ENCODE measurements around the gene ANKS1B. TPM values are rescaled to one million over a fixed set of nuclear protein-coding genes. Genes with fewer than 3 reads are reported as not detected.

ANKS1B gene
- total RNA-seq, 1 experiment from 2014 or later = 9.7 TPM

GRCh38 chr12:99552022-99552421 is 432.7 kb downstream of the ANKS1B start:
- intact Hi-C loops (cut with micrococcal nuclease; ENCODE audit: unreplicated experiment) = no loop called here
- Histone ChIP-seq H3K36me3 (ENCODE audit: control insufficient read depth, insufficient read depth, low read length) (no peaks in the 10 kb centered on the region), H3K9me3 (ENCODE audit: control insufficient read depth, insufficient read depth, low read depth, low read length) (no peaks in the 10 kb centered on the region), H3K4me3 (ENCODE audit: low read depth in 2 of 2, low read length in 2 of 2) (no peak overlapping the region), H3K27ac (ENCODE audit: low read length) (no peak overlapping the region), H3K27me3 (ENCODE audit: control insufficient read depth, insufficient read depth, low read length) (no peaks in the 10 kb centered on the region), H3K4me1 (ENCODE audit: control insufficient read depth, insufficient read depth, low read length) (no peaks in the 10 kb centered on the region)
- POLR2A ChIA-PET = no interaction called here
- CTCF ChIA-PET = no interaction called here
- in situ Hi-C loops (cut with HindIII; ENCODE audit: low pct_unique_long_range_greater_than_20kb, low sequenced_read_pairs) = no loop called here
- ATAC-seq (no peak), DNase-seq (ENCODE audit: low read depth, low spot score) (no peak)
- no TSS peak for BruUV-seq (replicated peaks)
- TF ChIP-seq SIN3A (IDR thresholded peaks at IDR 0.05; ENCODE audit: borderline replicate concordance, insufficient read depth, low read depth, low read length) = no peak
- no peak for TF ChIP-seq POLR2AphosphoS5 (IDR thresholded peaks at IDR 0.05; ENCODE audit: low read depth, low read length)
- TF ChIP-seq TCF7L2 (IDR thresholded peaks at IDR 0.05; ENCODE audit: low read depth, low read length) = no peak
- TF ChIP-seq CTCF (IDR thresholded peaks at IDR 0.05) = no peak
- no peak for TF ChIP-seq REST (IDR thresholded peaks at IDR 0.05; ENCODE audit: insufficient read depth in 1 of 2, low read depth in 2 of 2, low read length in 1 of 2)

- CTCF ChIA-PET = no interaction called here
- in situ Hi-C loops (cut with HindIII; ENCODE audit: low pct_unique_long_range_greater_than_20kb, low sequenced_read_pairs) = no loop called here
Observed at GRCh38 chr12:99549651-99550050, 435.1 kb downstream of the ANKS1B start.

More at GRCh38 chr12:99549651-99550050, 435.1 kb downstream of the ANKS1B start:
- POLR2A ChIA-PET = no interaction called here
- no TSS peak for BruUV-seq (replicated peaks)
- DNase-seq (ENCODE audit: low read depth, low spot score) (no peak), ATAC-seq (no peak)
- intact Hi-C loops (cut with micrococcal nuclease; ENCODE audit: unreplicated experiment) = no loop called here
- H3K9me3 ChIP-seq (ENCODE audit: control insufficient read depth, insufficient read depth, low read depth, low read length) = no peaks in the 10 kb centered on the region
- H3K27ac ChIP-seq (ENCODE audit: low read length) = no peak overlapping the region
- no peaks in the 10 kb centered on the region for H3K36me3 ChIP-seq (ENCODE audit: control insufficient read depth, insufficient read depth, low read length)
- no peaks in the 10 kb centered on the region for H3K27me3 ChIP-seq (ENCODE audit: control insufficient read depth, insufficient read depth, low read length)
- no peak overlapping the region for H3K4me3 ChIP-seq (ENCODE audit: low read depth in 2 of 2, low read length in 2 of 2)
- no peaks in the 10 kb centered on the region for H3K4me1 ChIP-seq (ENCODE audit: control insufficient read depth, insufficient read depth, low read length)
- TF ChIP-seq REST (IDR thresholded peaks at IDR 0.05; ENCODE audit: insufficient read depth in 1 of 2, low read depth in 2 of 2, low read length in 1 of 2) = no peak
- TF ChIP-seq CTCF (IDR thresholded peaks at IDR 0.05) = no peak
- no peak for TF ChIP-seq TCF7L2 (IDR thresholded peaks at IDR 0.05; ENCODE audit: low read depth, low read length)
- TF ChIP-seq SIN3A (IDR thresholded peaks at IDR 0.05; ENCODE audit: borderline replicate concordance, insufficient read depth, low read depth, low read length) = no peak
- TF ChIP-seq POLR2AphosphoS5 (IDR thresholded peaks at IDR 0.05; ENCODE audit: low read depth, low read length) = no peak
